ENCODE data around the gene BMP4. TPM values are rescaled to one million over a fixed set of nuclear protein-coding genes. Genes with fewer than 3 reads are reported as not detected.
A peak's percentile ranks its signal among the peaks of the same experiment; 100 is the strongest.

The BMP4 gene
- total and polyA plus RNA-seq, 8 donors, result 14.0 to 98.4 (median 81.3) TPM

DNA sequence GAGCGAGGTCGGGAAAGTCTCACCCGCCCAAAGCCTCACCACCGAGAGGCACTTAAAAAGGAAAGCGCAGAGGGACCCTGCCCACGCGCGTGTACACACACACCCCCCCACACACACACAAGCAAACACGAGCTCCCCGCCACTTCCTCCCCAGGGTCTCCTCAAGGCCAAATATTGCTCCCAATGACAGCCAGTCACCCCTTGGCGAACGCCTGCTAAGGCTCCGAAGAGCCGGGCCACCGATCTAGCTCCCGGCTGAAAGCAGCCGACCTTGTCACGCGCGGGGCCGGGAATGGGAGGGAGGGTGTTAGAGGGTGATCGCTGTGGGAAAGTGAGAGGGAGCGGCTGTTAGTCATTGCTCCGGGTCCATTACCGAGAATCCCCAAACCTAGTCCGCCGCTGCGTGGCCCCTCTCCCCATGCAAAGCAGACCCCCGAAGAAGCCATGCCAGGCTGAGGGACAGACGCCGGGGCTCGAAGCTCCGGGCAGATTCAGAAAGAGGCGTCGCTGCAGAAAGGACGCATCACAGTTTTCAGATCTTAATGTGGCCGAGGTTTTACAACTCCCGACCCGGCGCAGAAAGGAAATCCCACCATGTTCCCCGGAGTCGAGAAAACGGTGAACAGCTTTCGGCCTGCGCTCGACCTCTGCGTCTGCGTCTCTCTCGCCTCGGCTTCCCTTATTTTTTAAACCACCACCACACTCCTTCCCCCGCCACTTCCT, 2.6 kb downstream of the BMP4 start:
- TF ChIP-seq, protein P1, sequence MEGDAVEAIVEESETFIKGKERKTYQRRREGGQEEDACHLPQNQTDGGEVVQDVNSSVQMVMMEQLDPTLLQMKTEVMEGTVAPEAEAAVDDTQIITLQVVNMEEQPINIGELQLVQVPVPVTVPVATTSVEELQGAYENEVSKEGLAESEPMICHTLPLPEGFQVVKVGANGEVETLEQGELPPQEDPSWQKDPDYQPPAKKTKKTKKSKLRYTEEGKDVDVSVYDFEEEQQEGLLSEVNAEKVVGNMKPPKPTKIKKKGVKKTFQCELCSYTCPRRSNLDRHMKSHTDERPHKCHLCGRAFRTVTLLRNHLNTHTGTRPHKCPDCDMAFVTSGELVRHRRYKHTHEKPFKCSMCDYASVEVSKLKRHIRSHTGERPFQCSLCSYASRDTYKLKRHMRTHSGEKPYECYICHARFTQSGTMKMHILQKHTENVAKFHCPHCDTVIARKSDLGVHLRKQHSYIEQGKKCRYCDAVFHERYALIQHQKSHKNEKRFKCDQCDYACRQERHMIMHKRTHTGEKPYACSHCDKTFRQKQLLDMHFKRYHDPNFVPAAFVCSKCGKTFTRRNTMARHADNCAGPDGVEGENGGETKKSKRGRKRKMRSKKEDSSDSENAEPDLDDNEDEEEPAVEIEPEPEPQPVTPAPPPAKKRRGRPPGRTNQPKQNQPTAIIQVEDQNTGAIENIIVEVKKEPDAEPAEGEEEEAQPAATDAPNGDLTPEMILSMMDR (IDR thresholded peaks at IDR 0.05), result no peak
- H3K27ac ChIP-seq, result peak overlapping the region; percentile 83 to 91
- peaks cover 7 to 79% of the 10 kb centered on the region in 2 donors for H3K27me3 ChIP-seq
- peak; percentile 5 for ATAC-seq
- H3K9me3 ChIP-seq, result no peaks in the 10 kb centered on the region
- DNase-seq, result peak; percentile 44 to 80 (median 61)
- H3K4me1 ChIP-seq, result peaks cover 4 to 31% of the 10 kb centered on the region in 2 donors
- no peaks in the 10 kb centered on the region for H3K36me3 ChIP-seq
- intact Hi-C loops (cut with DNase I), result no loop called here
- peak overlapping the region; percentile 52 to 61 for H3K4me3 ChIP-seq

DNA sequence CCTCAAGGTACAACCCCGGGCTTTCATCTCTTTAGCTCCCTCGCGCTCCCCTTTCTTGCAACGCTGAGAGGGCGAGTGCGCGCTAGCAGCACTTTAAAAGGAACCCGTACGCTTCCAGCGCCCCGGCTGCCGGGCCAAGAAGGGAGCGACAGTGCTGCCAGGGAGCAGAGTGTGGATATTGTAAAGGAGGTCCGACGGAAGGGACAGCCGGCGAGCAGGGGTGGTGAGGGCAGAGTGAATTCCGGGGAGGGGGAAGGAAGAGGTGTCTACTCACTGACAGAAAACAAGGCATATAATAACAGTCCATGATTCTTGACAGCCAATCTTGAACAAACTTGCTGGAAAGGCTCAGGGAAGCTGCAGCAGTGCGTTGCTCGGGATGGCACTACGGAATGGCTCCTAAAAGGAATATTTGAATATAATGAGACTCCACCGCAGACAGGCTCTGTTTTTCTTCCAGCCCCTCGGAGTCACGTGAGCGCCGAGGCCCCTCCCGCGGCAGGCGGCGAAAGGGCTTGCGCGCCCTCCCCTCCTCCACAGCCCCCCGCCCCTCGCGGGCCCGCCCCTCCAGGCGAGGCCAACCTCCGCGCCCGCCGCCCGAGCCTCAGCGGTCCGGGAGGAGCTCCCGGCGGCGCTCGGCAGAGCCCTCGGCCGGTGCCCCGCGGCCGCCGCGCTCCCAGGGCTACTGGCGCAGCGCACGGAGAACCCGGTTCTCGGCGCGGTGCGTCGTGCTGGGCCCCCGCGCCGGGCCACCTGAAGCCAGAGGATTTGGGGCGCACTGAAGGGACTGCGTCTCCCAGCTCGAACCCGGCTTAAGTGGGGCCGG, 3.4 kb downstream of the BMP4 start:
- DNase-seq, result peak; percentile 87 to 94 (median 90)
- peaks cover 7 to 75% of the 10 kb centered on the region in 2 donors for H3K27me3 ChIP-seq
- H3K4me3 ChIP-seq, result peak overlapping the region; percentile 52 to 61
- peak; percentile 81 for ATAC-seq
- H3K36me3 ChIP-seq, result no peaks in the 10 kb centered on the region
- H3K4me1 ChIP-seq, result peaks cover 4 to 31% of the 10 kb centered on the region in 2 donors
- intact Hi-C loops (cut with DNase I), result no loop called here
- H3K9me3 ChIP-seq, result no peaks in the 10 kb centered on the region
- peak overlapping the region; percentile 83 to 91 for H3K27ac ChIP-seq
- TF ChIP-seq, protein P1 (IDR thresholded peaks at IDR 0.05), result no peak

DNA sequence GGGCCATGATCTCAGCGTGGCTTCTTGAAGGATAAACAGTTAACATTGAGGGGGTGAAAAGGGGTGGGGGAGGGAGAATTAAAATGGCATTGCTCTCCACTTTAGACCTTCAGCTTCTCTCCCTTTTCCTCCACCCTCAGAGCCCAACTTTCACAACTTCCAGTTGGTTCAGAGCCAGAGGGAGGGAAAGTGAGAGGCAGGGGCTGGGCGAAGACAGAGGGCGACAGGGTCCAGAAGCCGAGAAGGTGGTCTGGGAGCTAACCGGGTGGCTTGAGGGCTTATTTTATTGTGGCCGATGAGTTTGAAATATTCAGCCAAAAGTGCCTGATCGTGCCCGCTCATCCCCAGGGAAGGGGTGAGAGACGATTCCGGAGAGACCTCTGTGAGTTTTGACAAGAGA, 4.1 kb downstream of the BMP4 start:
- DNase-seq (peak in 1 of 4 donors; percentile 56), ATAC-seq (no peak)
- intact Hi-C loops (cut with DNase I), result no loop called here

DNA sequence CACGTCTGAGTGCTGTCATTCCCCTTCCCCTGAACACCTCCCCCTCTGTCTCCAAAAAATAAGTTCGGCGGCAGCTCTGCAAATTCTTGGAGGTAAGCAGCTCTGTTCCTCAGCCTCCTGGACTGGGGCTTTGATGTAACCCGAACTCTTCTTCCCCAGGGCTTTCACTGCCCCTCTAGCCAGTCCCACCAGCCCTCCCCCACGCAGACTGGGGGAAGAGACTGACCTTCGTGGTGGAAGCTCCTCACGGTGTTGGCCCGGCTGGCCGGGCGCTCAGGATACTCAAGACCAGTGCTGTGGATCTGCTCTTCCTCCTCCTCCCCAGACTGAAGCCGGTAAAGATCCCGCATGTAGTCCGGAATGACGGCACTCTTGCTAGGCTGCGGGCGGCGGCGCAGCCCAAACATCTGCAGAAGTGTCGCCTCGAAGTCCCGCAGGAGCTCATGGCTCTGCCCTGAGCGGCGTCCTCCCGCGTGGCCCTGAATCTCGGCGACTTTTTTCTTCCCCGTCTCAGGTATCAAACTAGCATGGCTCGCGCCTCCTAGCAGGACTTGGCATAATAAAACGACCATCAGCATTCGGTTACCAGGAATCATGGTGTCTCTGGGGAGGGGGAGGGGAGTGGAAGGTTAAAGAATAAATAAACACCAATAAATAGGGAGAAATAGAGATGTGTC, 4.9 kb downstream of the BMP4 start:
- Histone ChIP-seq H3K27me3 (peaks cover 7 to 78% of the 10 kb centered on the region in 2 donors), H3K4me3 (peak overlapping the region; percentile 29 to 52), H3K27ac (no peak overlapping the region), H3K4me1 (peaks cover 4 to 30% of the 10 kb centered on the region in 2 donors), H3K36me3 (no peaks in the 10 kb centered on the region), H3K9me3 (no peaks in the 10 kb centered on the region)
- intact Hi-C loops (cut with DNase I), result no loop called here
- TF ChIP-seq, protein P1 (IDR thresholded peaks at IDR 0.05), result no peak
- ATAC-seq, result no peak
- DNase-seq, result peak in 1 of 4 donors; percentile 70

More for the DNA sequence above, 4.1 kb downstream of the BMP4 start:
- TF ChIP-seq, protein P1 (IDR thresholded peaks at IDR 0.05), result no peak
- Histone ChIP-seq H3K36me3 (no peaks in the 10 kb centered on the region), H3K27me3 (peaks cover 7 to 78% of the 10 kb centered on the region in 2 donors), H3K9me3 (no peaks in the 10 kb centered on the region), H3K4me3 (peak overlapping the region; percentile 52 to 61), H3K4me1 (peaks cover 4 to 31% of the 10 kb centered on the region in 2 donors), H3K27ac (peak overlapping the region; percentile 3 to 70)

All from left lung (tissue), 10 donors.